Neutrophil (primary cell): ENCODE data around the gene ZPLD1.

ENCODE experiments used
- H3K27ac ChIP-seq: fragments of 200-600 bp; sonication (generic); 2 replicates; pipeline ENCODE4 v1.5.1; 2016; ENCODE audit warnings: mild to moderate bottlenecking, moderate library complexity
- H3K27me3 ChIP-seq: fragments of 200-600 bp; sonication (generic); 2 replicates; pipeline ENCODE4 v1.6.0; 2016; ENCODE audit warnings: mild to moderate bottlenecking
- H3K36me3 ChIP-seq: fragments of 200-600 bp; sonication (generic); 2 replicates; pipeline ENCODE4 v1.5.1; 2017
- H3K4me1 ChIP-seq, 2 experiments: fragments of 200-600 bp in 1 of 2; sonication (generic) in 1 of 2; 1 replicate in 1 of 2; 2 replicates in 1 of 2; pipeline versions ENCODE4 v1.5.1 to v1.6.1; 2013 to 2016; ENCODE audit warnings: low read depth in 1 of 2, low read length in 1 of 2, mild to moderate bottlenecking in 1 of 2, moderate library complexity in 1 of 2; ENCODE audit not compliant: control insufficient read depth in 1 of 2, insufficient read depth in 1 of 2
- H3K4me3 ChIP-seq, 2 experiments: fragments of 200-600 bp in 1 of 2; sonication (generic) in 1 of 2; 1 replicate in 1 of 2; 2 replicates in 1 of 2; pipeline ENCODE4 v1.5.1; 2013 to 2016; ENCODE audit warnings: low read depth in 1 of 2, low read length in 1 of 2, mild to moderate bottlenecking in 1 of 2, moderate library complexity in 1 of 2
- H3K9me3 ChIP-seq: fragments of 200-600 bp; sonication (generic); 2 replicates; pipeline ENCODE4 v1.5.1; 2016
- CTCF ChIP-seq: fragments of 200-600 bp; sonication (generic); IDR thresholded peaks from 2 replicates; pipeline ENCODE4 v1.5.1; 2016; ENCODE audit warnings: antibody characterized with exemption

Gene ZPLD1

GRCh38 chr3:102464261-102464660 lies 29.4 kb downstream of the ZPLD1 start:
- Histone ChIP-seq H3K27ac (no peak overlapping the region), H3K4me1 (no peaks in the 10 kb centered on the region), H3K9me3 (no peaks in the 10 kb centered on the region), H3K27me3 (no peaks in the 10 kb centered on the region), H3K4me3 (no peak overlapping the region), H3K36me3 (no peaks in the 10 kb centered on the region)
- TF ChIP-seq CTCF, result no peak

- no peaks in the 10 kb centered on the region for H3K36me3 ChIP-seq
- TF ChIP-seq CTCF, result no peak
- H3K9me3 ChIP-seq, result no peaks in the 10 kb centered on the region
- H3K4me1 ChIP-seq, result no peaks in the 10 kb centered on the region
- no peak overlapping the region for H3K4me3 ChIP-seq
- no peaks in the 10 kb centered on the region for H3K27me3 ChIP-seq
- no peak overlapping the region for H3K27ac ChIP-seq
Observed at GRCh38 chr3:102466001-102466400, 31.2 kb downstream of the ZPLD1 start.

- H3K9me3 ChIP-seq, result no peaks in the 10 kb centered on the region
- no peak for TF ChIP-seq CTCF
- H3K4me1 ChIP-seq, result no peaks in the 10 kb centered on the region
- no peaks in the 10 kb centered on the region for H3K36me3 ChIP-seq
- no peak overlapping the region for H3K4me3 ChIP-seq
- H3K27ac ChIP-seq, result no peak overlapping the region
- H3K27me3 ChIP-seq, result no peaks in the 10 kb centered on the region
Observed at GRCh38 chr3:102470066-102470465, 35.3 kb downstream of the ZPLD1 start.

- no peaks in the 10 kb centered on the region for H3K36me3 ChIP-seq
- H3K9me3 ChIP-seq, result no peaks in the 10 kb centered on the region
- no peak for TF ChIP-seq CTCF
- no peaks in the 10 kb centered on the region for H3K4me1 ChIP-seq
- H3K27me3 ChIP-seq, result no peaks in the 10 kb centered on the region
- no peak overlapping the region for H3K4me3 ChIP-seq
- no peak overlapping the region for H3K27ac ChIP-seq
Observed at GRCh38 chr3:102471001-102471400, 36.2 kb downstream of the ZPLD1 start.

- no peak overlapping the region for H3K27ac ChIP-seq
- no peaks in the 10 kb centered on the region for H3K9me3 ChIP-seq
- no peak overlapping the region for H3K4me3 ChIP-seq
- no peak for TF ChIP-seq CTCF
- H3K36me3 ChIP-seq, result no peaks in the 10 kb centered on the region
- no peaks in the 10 kb centered on the region for H3K27me3 ChIP-seq
- no peaks in the 10 kb centered on the region for H3K4me1 ChIP-seq
Observed at GRCh38 chr3:102471491-102471890, 36.7 kb downstream of the ZPLD1 start.

GRCh38 chr3:102473648-102474047 lies 38.8 kb downstream of the ZPLD1 start:
- Histone ChIP-seq H3K27me3 (no peaks in the 10 kb centered on the region), H3K4me3 (no peak overlapping the region), H3K27ac (no peak overlapping the region), H3K36me3 (no peaks in the 10 kb centered on the region), H3K9me3 (no peaks in the 10 kb centered on the region), H3K4me1 (no peaks in the 10 kb centered on the region)
- TF ChIP-seq CTCF, result no peak
